ENCODE measurements around the gene PTRHD1.
A peak's percentile ranks its signal among the peaks of the same experiment; 100 is the strongest.
"Not testable (repeated sequence)": the region's sequence is repeated elsewhere in the genome, so short reads cannot be mapped to it uniquely, and the experiment has no call there.

Gene PTRHD1, protein sequence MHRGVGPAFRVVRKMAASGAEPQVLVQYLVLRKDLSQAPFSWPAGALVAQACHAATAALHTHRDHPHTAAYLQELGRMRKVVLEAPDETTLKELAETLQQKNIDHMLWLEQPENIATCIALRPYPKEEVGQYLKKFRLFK

DNA sequence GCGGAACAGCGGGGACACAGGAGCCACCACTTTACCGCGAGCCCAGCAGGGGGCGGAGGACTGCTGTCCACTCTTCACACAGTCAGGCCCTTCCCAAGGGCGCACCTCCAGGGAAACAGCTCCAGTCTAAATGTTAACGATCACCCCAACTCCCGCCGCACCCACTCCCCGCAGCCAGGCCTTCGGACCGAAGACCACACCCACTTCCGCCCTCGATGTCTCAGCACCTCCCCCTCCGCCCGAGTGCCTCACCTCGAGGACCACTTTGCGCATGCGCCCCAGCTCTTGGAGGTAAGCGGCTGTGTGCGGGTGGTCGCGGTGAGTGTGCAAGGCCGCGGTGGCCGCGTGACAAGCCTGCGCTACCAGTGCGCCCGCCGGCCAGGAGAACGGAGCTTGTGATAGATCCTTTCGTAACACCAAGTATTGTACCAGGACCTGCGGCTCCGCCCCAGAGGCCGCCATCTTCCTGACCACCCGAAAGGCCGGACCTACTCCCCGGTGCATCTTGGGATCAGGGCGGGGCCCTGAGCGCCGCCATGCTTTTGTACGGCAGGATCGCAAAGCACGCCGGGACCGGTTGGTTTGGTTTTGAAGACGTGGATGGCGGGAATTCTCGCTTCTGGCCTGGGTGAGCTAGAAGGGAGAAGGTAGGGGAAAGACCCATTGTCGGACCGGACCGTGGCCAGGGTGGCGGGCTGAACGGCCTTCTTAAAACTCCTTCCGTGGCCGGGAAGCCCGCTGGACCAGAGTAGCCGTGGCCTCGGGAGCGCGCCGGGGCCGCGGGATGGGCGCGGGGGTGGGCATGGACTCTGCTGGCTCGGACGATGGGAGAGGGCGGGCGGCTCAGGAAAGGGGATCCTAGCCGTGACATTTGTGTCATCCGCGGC is at the start of gene PTRHD1, which contains the start of gene CENPO:
Gene PTRHD1, minus strand, starts transcription at position 518 of the 887 bp plus-strand sequence. Its CDS starts 14 bp downstream, at position 504.
Gene CENPO, plus strand, starts transcription at position 552 of the 887 bp plus-strand sequence. CDS start 495 bp downstream, outside the sequence.
- peak; percentile 94 for DNase-seq (ENCODE audit: low spot score)

DNA sequence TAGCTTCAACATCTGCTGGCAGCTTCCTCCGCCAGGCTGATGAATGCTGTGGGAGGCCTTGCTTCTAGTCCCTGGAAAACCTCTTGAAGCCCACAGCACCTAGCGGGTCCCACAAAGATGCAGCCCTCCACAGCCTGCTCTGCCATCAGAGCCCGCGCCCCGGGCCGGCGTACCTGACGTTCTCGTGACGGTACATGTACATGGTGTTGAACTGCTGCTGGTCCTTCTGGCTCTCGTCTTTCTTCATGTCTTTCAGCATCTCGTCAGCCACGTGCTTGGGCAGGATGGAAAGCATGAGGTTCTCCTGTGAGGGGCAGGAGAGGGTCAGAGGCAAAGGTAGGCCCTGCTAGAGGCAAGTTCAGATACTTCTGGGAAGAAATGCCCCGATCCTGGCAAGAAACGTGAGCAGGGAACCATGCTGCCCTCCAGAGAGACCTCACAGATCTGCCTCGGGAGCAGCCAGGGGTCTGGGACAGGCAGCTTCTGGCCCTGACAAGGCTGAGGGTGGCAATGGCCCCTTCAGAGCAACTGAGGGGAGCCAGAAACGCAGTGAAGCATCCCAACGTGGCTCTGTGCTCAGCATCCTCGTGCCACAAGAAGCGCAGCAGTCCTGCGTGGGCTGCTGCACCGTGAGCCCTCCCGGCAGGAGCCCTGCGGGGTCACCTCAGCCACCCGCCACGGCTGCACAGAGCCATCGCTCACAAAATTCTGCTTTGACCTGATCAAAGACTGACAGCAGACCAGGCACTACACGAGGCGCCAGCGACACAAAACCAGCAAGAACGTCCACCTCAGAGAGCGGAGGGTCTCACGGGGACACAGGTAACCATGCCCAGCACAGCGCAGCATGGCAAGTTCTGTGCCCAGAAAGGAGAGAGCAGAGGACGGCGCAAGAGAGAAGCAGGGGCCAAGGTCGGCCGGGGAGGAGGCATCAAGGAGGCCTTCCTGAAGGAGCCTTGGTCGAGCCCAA is 49.2 kb upstream of the PTRHD1 start:
- DNase-seq (ENCODE audit: low spot score) = no peak

DNA sequence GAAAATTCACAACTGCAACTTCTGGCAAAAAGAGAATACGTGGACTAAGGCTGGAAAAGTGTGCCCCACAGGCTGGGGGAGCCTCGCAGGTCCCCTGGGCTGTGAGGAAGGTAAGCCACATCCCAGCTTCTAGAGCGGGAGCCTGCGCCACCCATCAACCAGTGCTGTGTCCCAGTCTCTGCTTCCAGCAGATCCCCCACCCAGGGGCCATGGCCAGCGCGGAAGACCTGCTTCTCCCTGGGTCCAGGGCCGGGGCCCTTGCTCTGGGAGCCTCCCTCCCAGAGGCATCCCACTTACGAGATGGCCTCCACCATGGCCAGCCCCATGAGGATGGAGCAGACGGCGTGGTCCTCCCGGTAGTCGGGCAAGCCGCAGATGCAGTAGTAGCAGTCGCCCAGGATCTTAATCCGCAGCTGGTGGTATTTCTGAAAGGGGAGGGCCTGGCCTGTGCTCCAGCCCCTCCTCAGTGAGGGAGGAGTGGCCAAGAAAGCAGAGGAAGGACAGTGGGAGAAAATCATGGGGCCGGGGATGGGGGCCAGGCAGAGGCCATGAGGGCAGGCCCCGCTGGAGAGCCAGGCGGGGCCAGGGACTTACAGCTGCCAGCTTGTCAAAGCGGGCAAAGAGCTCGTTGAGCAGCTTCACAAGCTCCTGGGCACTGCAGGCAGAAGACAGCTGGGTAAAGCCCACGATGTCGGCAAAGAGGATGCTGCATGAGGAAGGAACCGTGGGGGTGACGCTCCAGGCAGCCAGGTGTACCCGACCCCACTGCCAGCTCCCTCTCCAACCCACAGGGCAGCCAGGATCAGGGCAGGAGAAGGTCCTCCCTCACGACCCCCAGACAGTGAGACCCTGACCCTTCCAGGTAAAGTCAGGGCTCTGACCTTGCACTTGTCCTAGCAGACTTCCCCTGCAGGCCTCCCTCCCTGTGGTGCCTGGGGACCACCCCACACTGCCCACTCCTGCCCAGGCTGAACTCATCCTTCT is 48.1 kb upstream of the PTRHD1 start:
- no peak for DNase-seq (ENCODE audit: low spot score)

DNA sequence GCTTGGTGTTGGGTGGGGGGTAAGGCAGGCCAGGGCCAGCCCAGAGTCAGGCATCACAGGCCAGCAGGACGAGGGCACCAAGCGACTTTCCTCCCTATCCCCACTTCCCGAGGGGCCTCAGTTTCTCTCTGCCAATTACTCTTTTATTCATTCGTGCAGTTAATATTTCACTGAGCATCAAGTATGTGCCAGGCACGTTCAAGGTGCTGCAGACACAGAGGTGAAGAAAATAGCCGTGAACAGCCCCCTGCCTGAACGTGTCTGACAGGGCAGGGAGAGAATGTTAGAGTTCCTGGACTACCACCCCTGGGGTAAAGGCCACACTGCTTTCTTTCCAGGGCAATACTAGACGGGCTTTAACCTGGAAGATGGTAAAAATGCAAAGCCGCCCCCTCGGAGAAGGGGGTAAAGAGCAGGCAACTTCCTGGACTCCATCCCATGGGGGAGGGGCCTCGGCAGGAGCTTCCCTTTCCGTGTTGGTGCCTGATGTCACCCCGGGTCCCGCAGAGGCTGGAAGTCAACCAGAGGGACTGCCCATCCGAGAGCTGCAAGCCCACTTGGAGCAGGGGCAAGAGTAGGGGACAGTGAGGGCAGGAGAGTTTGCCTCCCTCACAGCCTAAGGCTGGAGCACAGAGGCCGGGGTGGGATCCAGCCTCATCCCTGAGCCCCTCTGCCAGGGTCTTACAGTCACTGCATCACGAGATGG is 47.1 kb upstream of the PTRHD1 start:
- DNase-seq (ENCODE audit: low spot score) = no peak

DNA sequence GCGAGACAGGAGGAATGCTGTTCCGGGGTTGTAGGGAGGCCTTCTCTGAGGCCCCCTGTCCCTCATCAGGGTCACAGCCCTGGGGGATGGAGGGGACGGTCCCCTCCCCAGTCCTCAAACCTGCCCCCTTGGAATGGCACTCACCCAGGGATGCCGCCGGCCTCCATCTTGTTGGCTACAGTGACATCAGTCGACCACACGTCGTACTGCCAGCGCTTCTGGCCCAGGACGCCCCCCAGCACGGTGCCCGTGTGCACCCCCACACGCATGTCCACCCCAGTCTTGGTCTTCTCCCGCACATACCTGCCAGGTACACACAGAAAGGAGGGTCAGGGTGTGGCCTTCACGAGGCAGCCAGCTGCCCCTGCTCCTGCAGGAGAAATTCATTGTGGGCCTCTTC is 46.5 kb upstream of the PTRHD1 start:
- DNase-seq (ENCODE audit: low spot score) = no peak

DNA sequence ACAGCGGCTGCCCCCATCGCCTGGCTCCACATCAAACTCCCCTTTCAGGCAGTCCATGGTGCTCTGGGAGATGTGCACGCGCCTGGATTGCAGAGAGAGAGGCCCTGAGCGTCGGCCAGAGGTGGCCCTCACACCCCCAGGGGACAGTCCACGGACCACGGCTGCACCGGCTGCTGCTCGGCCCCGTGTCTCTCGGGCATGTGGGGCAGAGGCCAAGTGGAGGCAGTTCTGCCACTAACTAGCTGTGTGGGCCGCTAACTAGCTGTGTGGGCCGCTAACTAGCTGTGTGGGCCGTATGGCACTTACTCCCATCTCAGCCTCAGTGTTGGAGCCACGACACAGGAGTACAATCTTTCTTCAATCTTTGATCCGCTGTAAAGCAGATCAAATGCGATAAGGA is 45.4 kb upstream of the PTRHD1 start:
- no peak for DNase-seq (ENCODE audit: low spot score)

DNA sequence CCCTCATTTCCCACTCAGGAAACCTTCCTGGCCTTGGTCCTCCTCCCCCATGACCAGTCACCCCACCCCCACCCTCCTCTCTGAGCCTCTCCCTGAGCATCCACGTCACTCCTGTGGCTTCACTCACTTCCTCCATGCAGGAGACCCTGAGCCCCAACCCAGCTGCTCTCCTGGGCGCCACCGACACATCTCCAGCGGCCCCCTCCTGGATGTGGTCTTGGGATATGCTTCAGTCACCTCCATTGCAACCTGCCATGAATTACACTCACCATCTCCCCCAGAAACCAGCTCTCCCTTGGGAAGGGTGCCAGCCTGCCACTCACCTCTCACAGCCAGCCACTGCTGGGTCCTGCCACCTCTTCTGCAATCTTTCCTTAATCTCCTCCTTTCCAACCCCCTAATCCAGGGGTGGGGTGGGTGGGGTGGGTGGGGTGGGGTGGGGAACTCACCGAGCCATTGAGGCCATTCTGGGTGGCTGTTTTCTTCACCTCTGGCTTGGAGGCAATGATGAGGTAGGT is 44.9 kb upstream of the PTRHD1 start:
- no peak for DNase-seq (ENCODE audit: low spot score)

DNA sequence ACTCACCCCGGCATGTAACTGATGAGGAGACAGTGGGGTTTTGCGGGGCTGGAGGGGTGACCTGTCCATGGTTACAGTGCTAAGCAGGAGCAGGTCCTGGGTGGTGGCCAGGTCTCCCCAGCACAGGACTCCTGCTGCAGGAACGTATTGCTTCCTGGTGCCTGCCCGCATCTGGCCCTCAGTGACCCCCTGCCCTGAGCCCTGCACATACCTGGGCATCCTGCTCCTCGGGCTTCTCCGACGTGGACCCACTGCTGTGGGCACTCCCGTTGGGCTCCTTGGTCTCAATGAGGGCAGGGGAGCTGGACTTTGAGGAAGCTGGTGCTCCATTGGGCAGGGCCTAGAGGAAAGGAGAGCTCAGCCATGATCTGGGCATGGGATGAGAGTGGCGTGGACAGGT is 43.5 kb upstream of the PTRHD1 start:
- no peak for DNase-seq (ENCODE audit: low spot score)

DNA sequence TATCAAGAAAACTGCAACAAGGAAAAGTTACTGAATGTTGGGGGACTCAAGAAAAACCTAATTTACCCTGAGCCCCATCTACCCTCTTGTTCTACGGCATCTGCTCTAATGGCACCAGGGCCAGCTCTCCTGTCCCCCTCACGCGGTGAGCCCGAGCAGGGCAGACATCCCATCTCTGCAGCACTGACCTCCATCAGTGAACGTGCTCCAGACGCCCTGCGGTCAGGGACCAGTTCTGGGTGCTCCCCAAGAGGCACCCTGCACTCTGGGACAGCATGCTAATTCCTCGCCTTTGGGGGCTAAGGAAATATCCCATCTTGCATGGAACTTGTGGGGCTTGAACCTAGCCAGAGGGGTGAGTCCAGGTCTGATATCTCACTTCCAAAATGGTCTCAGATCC is 43.0 kb upstream of the PTRHD1 start:
- DNase-seq (ENCODE audit: low spot score) = no peak

DNA sequence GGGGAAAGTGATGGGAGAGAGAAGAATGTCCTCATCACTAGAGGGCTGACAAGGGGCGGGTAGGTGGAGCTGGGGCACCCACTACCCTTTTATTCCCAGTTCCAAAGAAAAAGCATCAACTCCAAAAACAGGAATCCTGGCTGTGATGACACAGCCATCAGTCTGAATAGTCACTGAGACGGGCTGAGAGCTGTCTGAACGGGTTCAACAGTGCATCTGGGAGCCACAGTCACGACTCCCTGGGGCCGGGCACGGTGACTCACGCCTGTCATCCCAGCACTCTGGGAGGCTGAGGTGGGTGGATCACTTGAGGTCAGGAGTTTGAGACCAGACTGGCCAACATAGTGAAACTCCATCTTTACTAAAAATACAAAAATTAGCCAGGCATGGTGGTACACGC is 42.2 kb upstream of the PTRHD1 start:
- not testable (repeated sequence) for DNase-seq (ENCODE audit: low spot score)

DNA sequence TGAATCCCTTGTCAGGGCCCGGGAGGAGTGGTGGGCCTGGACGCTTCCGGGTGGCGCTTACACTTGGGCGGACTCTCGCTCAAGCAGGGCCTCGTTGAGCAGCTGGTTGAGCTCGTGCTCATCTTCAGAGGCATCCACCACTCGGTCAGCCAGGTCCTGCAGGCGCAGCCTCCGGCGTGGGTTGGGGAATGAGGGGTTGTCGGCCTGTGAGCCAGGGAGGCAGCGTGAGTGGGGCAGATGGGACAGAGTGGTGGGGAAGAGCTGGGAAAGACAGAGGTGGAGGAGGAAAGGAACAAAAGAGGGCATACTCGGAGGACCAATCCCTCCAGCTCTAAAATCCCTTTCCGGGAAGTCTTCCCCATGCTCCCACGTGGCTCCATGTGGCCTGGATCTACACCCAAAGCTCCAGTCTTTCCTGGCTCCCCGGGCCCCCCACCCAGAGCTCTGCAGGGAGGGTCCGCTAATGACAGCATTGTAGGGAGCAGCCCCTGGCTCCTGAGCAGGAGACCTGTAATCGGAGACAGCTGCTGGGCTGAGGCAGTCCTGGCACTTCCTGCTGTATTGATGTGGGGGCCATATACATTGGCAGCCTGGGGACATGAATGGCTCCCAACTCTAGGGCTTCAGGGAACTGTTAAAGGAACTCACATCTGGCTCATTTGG is 41.7 kb upstream of the PTRHD1 start:
- DNase-seq (ENCODE audit: low spot score) = no peak

DNA sequence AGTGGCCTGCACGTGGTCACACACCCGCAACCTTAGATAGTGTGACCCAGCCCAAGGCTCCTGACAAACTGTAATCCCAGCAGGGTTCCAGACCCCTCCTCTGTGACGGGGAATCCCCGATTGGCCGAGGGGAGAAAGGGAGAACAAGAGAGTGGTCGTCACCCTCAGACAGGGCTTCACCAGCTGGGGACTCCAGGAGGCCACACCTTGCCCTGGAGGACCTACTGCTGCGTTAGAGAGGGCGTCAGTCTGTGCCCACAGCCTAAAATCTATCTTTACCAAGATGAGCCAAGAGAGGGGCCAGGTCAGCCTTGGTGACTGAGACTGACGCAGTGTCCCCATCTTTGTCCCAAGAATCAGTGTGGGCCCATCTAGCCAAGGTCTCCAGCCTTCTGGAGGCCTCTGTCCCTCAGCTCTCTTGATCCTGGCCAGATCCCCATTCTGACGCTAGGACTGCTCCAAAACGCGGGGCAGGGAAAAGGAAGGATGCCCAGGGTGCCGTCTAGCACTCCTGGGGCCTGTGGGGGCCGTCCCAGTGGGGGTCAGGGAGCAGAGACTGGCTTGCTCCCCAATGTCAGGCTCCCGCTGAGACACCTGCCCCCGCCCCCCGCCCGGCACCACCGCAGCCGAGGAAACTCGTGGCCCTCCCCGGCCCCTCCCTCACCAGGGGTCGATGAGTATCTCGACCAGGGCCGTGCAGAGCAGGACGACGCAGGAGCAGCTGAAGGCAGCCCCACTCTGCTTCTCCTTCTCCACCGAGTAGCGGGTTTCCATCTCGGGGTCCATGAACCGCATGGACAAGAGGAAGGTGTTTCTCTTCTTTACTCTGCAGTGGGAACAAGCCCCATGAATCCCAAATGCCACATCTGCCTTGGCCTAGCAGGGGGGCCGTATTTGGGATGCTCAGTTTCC is 40.9 kb upstream of the PTRHD1 start:
- DNase-seq (ENCODE audit: low spot score) = no peak

DNA sequence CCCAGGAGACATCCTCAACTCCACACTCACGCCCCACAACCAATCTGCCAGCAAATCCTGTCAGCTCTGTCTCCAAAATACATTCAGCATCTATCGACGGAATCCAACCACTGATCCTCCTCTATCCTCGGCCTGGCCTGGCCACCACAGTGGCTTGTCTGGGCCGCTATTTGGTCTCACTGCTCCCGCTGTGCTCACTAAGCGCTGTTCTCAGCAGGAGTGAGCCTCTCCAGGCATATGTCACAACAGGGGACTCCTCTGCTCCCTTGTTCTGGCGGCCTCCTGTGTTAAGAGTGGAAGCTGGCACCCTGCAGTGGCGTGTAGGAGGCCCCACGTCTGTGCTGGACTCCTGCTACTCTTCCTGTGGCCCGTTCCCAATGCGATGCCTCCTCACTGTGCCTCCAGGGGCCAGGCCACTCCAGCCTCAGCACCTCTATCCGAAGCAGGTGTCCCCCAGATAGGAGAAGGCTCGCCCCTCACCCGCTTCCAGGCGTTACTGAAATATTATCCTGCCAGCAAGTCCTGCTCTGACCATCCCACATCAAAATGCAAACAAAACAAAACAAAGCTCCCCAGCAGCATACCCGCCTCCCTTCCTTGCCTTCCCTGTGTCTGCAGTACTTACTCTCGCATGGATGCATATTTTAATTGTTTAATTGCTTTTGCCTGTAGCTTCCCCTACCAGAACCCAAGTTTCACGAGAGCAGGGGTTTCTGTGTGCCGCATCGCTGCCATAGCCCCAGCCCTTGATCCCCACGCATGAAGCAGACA is 39.9 kb upstream of the PTRHD1 start:
- DNase-seq (ENCODE audit: low spot score) = no peak

DNA sequence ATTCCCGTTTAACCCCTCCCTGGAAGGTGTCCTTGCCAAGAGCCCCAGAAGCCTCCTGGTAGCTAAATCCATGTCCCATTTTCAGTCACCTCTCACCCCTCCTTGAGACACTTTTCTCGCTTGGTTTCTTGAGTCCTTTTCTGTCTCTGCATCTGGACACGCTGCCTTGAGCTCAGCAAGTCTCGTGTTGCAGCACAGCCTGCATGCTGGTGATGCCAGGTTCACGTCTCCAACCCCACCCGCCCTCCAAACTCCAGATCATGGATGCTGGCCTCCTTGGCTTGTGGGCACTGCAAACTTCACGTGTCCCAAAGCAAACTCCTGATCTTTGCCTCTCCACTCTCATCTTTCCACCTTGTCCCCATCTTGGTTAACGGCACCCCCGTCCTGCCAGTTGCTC is 39.3 kb upstream of the PTRHD1 start:
- no peak for DNase-seq (ENCODE audit: low spot score)

DNA sequence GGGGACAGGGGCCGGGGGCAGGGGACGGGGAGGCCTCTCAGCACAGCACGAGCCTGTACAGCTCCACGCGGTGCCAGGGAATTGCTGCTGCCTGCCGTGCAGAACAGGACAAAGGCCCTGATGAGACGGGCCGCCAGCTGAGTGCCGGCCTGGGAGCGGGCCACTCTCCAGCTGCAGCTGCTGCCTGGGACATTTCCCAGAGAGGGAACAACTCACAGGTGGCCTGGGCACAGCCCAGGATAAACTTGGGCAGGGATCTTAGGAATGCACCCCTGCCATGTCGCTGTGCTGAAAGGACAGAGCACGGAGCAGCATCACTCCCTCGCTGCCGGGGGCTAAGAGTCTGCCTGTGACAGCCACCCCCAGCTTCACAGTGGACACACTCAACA is 38.9 kb upstream of the PTRHD1 start:
- DNase-seq (ENCODE audit: low spot score) = no peak

DNA sequence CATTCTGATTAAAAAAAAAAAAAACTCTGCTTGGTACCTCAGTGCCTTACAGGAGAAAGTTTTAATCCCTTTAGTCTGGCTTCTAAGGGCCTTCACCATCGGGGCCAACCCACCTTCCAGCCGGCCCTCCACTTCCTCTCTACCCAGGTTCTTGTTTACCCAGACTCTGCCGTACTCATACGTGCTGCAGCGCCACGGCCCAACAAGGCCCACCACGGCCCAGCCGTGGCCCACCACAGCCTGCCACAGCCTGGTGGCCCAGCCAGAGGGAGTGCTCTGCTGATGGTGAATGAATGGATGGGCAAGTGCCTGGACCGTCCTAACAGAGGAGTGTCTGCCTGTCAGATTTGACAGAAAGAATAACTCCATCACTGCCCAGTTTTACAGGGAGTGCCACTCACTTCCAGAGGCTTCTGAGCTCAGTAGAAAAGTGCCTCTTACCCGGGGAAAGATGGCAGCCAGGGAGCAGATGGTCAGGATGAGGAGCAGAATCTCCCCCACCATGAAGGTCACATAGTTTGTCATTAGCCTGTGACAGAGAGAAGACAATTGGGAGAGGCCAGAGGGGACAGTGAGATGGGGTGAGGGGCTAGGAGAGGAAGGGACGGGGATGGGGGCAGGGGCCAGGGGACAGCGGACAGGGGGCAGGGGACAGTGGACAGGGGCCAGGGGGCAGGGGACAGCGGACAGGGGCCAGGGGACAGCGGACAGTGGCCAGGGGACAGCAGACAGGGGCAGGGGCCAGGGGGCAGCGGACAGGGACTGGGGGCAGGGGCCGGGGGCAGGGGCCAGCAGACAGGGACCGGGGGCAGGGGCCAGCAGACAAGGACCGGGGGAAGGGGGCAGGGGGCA is 38.3 kb upstream of the PTRHD1 start:
- no peak for DNase-seq (ENCODE audit: low spot score)

DNA sequence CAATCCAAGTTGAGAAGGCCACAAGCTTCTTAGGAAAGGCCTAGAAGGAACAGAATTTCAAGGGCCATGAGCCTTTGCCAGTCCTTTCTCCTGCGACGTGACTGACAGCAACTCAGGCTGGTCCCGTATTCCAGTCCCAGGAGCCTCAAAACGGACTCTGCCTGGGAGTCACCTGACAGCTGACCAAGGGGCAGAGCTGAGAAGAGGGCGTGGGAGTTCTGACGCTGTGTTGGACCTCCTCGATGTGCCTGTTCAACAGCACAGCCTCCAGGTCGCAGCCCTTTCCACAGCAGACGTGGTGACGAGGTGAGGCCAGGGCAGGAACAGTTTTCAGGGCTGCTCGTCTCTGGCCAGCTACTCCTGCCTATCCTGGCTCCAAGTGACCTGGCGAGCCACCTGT is 37.6 kb upstream of the PTRHD1 start:
- no peak for DNase-seq (ENCODE audit: low spot score)

Measured in CD4-positive, alpha-beta T cell treated with Interleukin-15 for 4 hours (primary cell).